CD1c-positive myeloid dendritic cell (primary cell): ENCODE measurements around the gene NRF1.
"Not testable (repeated sequence)": the region's sequence is repeated elsewhere in the genome, so short reads cannot be mapped to it uniquely, and the experiment has no call there.

Source experiments
- DNase-seq: peaks from one replicate; pipeline ENCODE4 v3.0.0-alpha.2; 2016; ENCODE audit errors: extremely low spot score

Gene NRF1

DNA sequence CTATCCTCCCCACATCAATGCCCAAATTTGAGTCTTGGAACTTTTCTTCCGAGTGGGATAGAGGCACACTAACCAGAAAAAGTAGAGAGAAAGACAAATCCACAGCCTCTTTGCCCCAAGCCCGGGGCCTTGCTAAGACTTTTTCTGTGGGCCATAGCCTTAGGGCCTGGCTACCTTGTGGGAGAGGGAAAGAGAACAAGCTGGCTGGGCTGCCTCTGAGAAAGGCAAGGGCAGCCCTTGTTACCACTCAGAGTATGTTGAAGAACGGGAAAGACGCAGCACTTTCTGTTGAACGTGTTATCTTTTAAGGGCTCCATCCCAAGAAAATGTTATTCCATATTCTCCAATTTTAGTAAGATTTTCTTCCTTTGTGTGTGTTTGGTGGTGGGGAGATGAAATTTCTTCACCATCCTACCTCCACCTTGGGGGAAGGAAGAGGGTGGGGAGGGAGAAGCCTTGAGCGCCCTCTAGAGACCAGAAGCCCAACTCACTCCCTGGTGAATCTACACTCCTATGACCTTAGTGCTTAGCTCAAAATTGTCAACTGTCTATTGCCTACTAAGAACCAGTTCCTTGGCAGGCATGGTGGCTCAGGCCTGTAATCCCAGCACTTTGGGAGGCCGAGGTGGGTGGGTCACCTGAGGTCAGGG is 3.9 kb upstream of the NRF1 start:
- DNase-seq = no peak

GRCh38 chr7:129609666-129610065 is 1.9 kb upstream of the NRF1 start:
- peak; percentile 51 for DNase-seq

DNA sequence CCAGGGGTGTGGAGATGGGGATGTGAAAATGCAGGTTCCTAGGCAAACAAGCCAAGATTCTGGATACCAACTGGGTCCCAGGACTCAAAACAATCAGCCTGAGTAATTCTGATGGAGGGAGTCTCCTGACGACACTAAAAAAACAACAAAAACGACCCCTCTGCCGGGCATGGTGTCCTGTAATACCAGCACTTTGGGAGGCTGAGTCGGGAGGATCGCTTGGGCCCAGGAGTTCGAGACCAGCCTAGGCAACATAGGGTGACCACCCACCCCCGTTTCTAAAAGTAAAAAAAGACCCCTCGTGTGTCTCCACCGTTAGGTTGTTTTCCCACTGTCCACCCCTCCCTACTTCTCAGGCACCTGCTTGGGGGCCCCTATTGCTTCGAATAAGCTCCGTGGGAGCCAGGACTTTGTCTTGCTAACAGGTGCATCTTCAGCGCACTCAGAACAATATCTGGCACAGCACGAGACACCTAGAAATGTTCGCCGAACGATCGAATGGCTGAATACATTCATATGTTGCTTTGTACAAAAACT is 743 bp upstream of the NRF1 start:
- no peak for DNase-seq

DNA sequence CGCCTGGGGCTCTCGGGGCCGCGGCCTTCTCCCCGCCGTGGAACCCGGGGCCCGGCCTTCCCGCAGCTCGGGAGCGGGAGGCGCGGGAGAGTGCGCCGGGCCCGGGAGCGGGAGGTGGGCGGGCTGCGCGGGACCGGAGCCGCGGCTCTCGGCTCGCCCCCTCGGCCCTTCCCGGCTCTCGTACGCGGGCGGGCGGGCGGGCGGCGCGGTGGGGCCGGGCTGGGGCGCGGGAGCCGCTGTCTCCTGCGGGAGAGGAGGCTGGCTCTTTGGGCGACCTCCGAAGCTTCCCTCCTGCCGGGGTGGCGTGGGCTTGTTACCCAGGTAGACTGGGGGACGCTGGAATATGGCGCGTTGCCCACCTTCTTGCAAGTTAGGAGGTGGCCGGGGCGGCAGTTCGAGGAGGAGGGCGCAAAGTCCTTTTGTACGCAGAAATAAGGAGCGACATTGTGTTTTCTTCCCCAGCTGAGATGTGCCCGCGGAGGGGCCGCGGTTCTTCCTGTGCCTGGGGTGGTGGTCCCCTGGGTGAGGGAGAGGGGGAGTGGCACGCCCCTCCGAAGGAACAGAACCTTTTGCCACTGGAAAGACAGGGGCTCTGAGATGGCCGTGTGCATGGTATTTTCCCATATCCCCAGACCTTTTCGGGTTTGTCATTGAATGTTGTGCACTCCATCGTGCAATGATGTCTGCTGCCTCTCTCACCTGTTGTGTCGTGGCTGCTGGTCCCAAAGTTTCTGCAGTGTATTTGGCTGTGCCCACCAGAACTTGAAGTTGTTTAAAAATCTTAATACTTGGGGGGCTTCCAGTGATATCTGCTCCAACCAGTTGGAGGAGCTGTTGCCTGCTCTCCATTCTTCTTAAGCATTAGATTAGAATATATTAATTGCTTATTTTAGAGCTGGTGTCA is 844 bp downstream of the NRF1 start:
- DNase-seq = peak; percentile 26

DNA sequence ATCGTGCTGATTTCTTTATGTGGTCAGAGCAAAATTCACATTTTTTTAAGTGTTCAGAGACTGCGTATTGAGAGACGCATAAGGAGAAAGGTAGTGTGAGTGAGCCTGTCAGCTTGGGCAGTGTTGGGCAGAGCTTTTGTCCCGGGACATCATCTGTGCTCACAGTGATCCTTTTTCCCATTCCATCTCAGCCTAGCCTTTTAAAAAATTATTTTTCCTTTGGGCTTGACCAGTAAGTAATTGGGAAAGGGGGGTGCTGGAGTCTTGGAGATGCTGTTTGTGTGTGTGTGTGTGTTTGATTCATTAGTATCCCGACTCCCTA is 1.5 kb downstream of the NRF1 start:
- no peak for DNase-seq

GRCh38 chr7:129615018-129615417 is 3.5 kb downstream of the NRF1 start:
- DNase-seq = peak; percentile 77

- DNase-seq = no peak
Measured at GRCh38 chr7:129616530-129616929, 5.0 kb downstream of the NRF1 start.

GRCh38 chr7:129617178-129617577 is 5.7 kb downstream of the NRF1 start:
- peak; percentile 51 for DNase-seq

- peak; percentile 22 for DNase-seq
Measured at GRCh38 chr7:129617652-129618051, 6.1 kb downstream of the NRF1 start.

GRCh38 chr7:129626896-129627295 is 15.4 kb downstream of the NRF1 start:
- DNase-seq = peak; percentile 25

- DNase-seq = no peak
Measured at GRCh38 chr7:129630341-129630740, 18.8 kb downstream of the NRF1 start.

DNA sequence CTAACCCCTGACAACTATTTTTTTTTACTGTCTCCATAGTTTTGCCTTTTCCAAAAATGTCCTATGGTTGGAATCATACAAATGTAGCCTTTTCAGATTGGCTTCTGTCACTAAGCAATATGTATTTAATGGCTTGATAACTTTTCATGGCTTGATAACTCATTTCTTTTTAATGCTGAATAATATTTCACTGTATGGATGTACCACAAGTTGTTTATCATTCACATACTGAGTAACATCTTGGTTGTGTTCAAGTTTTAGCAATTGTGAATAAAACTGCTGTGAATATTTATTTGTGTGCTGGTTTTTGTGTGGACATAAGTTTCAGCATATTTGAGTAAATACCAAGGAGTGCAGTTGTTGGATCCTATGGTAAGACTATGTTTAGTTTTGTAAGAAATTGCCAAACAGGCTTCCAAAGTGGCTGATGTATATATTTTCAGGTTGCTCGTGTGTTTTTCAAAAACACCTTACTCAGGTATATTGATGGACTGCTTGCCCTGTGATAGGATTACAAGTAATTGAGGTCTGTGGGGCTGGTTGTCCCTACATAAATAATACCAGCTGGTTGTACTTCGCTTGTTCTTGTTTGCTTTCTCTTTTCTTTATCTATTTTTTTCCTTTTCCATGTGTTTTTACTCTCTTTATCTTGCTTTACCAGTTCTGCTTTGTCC is 23.0 kb downstream of the NRF1 start:
- DNase-seq = no peak

DNA sequence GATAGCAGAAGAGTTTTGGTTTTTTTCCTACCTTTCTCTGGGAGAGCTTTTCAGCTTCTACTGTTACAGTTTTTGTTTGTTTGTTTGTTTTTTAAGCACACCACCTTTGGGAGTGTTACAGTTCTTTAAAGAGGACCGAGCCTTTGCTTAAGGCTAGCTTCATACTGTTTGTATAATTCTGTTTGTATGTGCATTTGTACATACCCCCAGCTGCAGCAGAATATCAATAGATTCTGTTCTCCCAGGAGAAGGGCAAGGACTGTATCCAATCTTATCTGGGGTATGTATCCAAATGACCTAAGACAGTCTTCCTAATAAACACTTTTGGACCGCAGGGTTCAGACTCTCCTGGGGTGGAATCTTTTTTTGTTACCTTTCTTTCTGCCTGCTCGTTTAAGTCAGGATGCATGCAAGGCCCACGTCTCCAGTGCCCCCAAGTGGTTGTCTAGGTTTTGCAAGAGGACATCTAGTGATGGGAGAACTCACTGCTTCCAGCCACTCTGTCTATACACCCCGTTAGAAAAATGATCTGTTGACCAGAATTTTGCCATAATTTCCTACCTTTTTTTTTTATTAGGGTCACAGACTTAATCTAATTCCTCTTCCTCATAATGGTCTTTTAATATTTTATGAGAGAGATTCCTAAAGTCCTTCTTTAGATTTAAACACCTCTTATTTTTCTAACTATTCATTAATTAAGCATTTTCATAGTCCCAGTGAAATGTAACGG is 23.9 kb downstream of the NRF1 start:
- DNase-seq = peak; percentile 70

DNA sequence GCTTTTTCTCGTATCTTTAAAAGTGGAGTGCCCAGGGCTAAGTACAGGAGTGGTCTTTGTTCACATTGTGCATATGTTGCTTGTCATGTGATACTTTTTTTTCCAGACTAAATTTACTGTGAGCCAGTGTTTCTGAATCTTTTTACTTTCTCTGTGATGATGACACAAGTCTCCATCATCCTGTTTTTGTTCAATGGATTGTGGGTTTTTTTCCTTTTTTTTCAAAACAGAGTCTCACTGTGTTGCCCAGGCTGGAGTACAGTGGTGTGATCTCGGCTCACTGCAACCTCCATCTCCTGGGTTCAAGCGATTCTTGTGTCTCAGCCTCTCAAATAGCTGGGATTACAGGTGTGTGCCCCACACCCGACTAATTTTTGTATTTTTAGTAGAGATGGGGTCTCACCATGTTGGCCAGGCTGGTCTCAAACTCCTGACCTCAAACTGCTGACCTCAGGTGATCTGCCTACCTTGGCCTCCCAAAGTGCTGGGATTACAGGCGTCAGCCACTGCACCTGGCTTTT is 24.6 kb downstream of the NRF1 start:
- DNase-seq = not testable (repeated sequence)

DNA sequence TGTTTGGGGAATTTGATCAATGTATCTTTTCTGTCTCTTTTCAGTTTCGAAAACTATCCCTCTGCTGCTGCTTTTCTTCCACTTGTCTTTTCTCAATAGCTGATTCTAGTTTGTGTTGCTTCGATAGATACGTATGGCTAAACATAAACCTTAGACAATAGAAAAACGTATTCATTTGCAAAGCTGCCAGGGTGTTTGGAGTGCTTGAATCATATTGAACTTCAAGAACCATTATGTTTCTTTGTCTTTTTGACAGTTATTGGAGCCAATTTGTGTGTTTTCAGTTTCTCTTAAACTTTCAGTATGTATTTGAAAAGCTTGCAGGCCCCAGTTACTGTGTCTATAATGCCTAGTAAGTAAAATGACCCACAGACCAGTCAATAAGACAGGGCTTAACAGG is 25.1 kb downstream of the NRF1 start:
- DNase-seq = no peak

DNA sequence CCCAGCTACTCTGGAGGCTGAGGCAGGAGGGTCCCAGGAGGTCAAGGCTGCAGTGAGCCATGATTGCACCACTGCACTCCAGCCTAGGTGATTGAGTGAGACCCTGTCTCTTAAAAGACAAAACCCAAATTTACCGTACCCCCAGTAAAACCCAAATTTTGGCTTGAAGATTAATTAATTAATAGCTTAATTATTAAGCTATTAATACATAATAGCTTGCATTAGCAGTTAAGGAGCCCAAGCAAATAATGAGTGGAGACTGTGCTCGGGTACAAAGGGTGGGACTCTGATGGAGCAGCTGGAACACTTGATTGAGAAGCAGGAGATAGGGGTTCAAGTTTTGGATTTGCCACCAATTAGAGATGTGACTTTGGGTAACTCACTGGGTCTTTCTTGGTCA is 28.9 kb downstream of the NRF1 start:
- DNase-seq = no peak

- no peak for DNase-seq
Measured at GRCh38 chr7:129642871-129643549, 31.5 kb downstream of the NRF1 start.

GRCh38 chr7:129643550-129644170 is 32.1 kb downstream of the NRF1 start:
- DNase-seq = no peak

GRCh38 chr7:129644634-129645230 is 33.2 kb downstream of the NRF1 start:
- peak; percentile 45 for DNase-seq

DNA sequence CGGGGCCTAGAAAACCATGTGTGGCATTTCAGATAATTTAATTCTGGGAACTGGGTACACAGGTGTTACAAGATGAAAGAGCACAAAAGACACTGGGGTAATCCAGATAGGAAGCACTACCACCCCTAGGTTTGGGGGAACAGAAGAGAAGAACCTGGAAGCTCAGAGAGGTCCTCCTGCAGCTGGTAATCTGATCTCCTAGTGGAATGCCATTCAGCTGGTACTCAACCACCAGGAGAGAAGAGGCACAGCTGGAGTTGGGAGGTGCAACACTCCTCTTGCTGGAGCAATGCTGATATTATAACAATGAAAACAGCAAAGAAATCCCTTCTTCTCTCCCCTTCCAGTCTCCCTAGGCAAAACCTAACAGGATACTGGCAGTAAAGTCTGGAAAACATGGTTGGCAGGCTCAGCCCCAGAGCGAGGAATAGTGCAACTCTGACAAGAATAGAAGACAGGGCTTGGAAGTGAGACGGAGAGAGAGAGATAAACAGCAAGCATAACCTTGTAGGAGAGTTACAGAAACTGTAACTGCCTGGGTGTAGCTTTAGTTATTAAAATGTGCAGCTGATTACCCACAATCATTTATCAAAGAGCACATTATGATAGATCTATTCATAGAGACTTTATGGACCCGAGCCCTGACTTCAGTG is 35.0 kb downstream of the NRF1 start:
- DNase-seq = no peak
